ENCODE measurements around the gene PAX5. TPM values are rescaled to one million over a fixed set of nuclear protein-coding genes. Genes with fewer than 3 reads are reported as not detected.

The PAX5 gene
- polyA plus RNA-seq, 1 experiment, result not detected

GRCh38 chr9:36896296-36896695, 137.8 kb downstream of the PAX5 start:
- POLR2A ChIA-PET, result no interaction called here

GRCh38 chr9:36895744-36896260, 138.3 kb downstream of the PAX5 start:
- no peaks in the 10 kb centered on the region for H3K36me3 ChIP-seq (ENCODE audit: control insufficient read depth, insufficient read depth, low read length)
- no peak for DNase-seq (ENCODE audit: low read depth)
- peaks cover 27% of the 10 kb centered on the region for H3K27me3 ChIP-seq (ENCODE audit: control insufficient read depth, insufficient read depth, low read length)
- H3K4me3 ChIP-seq (ENCODE audit: low read depth, low read length), result no peak overlapping the region
- no peak for TF ChIP-seq CTCF (IDR thresholded peaks at IDR 0.05; ENCODE audit: insufficient read depth, low read depth, low read length)
- CTCF ChIA-PET, result interaction anchor here (1.1 kb wide), 1 partner anchor 23 kb away, joined by 3 read pairs; no protein-coding TSS in a partner anchor
- POLR2A ChIA-PET, result no interaction called here

More at GRCh38 chr9:36896296-36896695, 137.8 kb downstream of the PAX5 start:
- peaks cover 24% of the 10 kb centered on the region for H3K27me3 ChIP-seq (ENCODE audit: control insufficient read depth, insufficient read depth, low read length)
- no peaks in the 10 kb centered on the region for H3K36me3 ChIP-seq (ENCODE audit: control insufficient read depth, insufficient read depth, low read length)
- TF ChIP-seq CTCF (IDR thresholded peaks at IDR 0.05; ENCODE audit: insufficient read depth, low read depth, low read length), result no peak
- H3K4me3 ChIP-seq (ENCODE audit: low read depth, low read length), result no peak overlapping the region
- CTCF ChIA-PET, result interaction anchor here (1.1 kb wide), 1 partner anchor 23 kb away, joined by 3 read pairs; no protein-coding TSS in a partner anchor
- no peak for DNase-seq (ENCODE audit: low read depth)

GRCh38 chr9:36894695-36895310, 139.3 kb downstream of the PAX5 start:
- TF ChIP-seq CTCF (IDR thresholded peaks at IDR 0.05; ENCODE audit: insufficient read depth, low read depth, low read length), result no peak
- no peak for DNase-seq (ENCODE audit: low read depth)
- no peaks in the 10 kb centered on the region for H3K36me3 ChIP-seq (ENCODE audit: control insufficient read depth, insufficient read depth, low read length)
- no peak overlapping the region for H3K4me3 ChIP-seq (ENCODE audit: low read depth, low read length)
- ChIA-PET CTCF (interaction anchor here (1.2 kb wide), 1 partner anchor 95 kb away, joined by 3 read pairs; no protein-coding TSS in a partner anchor), POLR2A (no interaction called here)
- peaks cover 31% of the 10 kb centered on the region for H3K27me3 ChIP-seq (ENCODE audit: control insufficient read depth, insufficient read depth, low read length)

- no peak overlapping the region for H3K4me3 ChIP-seq (ENCODE audit: low read depth, low read length)
- ChIA-PET CTCF (interaction anchor here (1.2 kb wide), 1 partner anchor 96 kb away, joined by 3 read pairs; no protein-coding TSS in a partner anchor), POLR2A (no interaction called here)
- DNase-seq (ENCODE audit: low read depth), result no peak
- no peak for TF ChIP-seq CTCF (IDR thresholded peaks at IDR 0.05; ENCODE audit: insufficient read depth, low read depth, low read length)
- H3K36me3 ChIP-seq (ENCODE audit: control insufficient read depth, insufficient read depth, low read length), result no peaks in the 10 kb centered on the region
- H3K27me3 ChIP-seq (ENCODE audit: control insufficient read depth, insufficient read depth, low read length), result peaks cover 33% of the 10 kb centered on the region
Measured at GRCh38 chr9:36893911-36894310, 140.2 kb downstream of the PAX5 start.

GRCh38 chr9:36893184-36893583, 140.9 kb downstream of the PAX5 start:
- POLR2A ChIA-PET, result no interaction called here
- peaks cover 33% of the 10 kb centered on the region for H3K27me3 ChIP-seq (ENCODE audit: control insufficient read depth, insufficient read depth, low read length)
- H3K4me3 ChIP-seq (ENCODE audit: low read depth, low read length), result no peak overlapping the region
- CTCF ChIA-PET, result no interaction called here
- no peaks in the 10 kb centered on the region for H3K36me3 ChIP-seq (ENCODE audit: control insufficient read depth, insufficient read depth, low read length)
- DNase-seq (ENCODE audit: low read depth), result no peak
- no peak for TF ChIP-seq CTCF (IDR thresholded peaks at IDR 0.05; ENCODE audit: insufficient read depth, low read depth, low read length)

All from BJ (cell line).